Stimulated activated CD4-positive, alpha-beta T cell treated with anti-CD3 and anti-CD28 coated beads, Interleukin-1b, Interleukin-23, amount 100 ng/mL, for 48 hours (primary cell): ENCODE data around the gene OPN4.
"Not testable (repeated sequence)": the region's sequence is repeated elsewhere in the genome, so short reads cannot be mapped to it uniquely, and the experiment has no call there.

ENCODE experiments used
- DNase-seq: peaks from one replicate; pipeline ENCODE4 v3.0.0-alpha.2; 2020

The OPN4 gene

DNA sequence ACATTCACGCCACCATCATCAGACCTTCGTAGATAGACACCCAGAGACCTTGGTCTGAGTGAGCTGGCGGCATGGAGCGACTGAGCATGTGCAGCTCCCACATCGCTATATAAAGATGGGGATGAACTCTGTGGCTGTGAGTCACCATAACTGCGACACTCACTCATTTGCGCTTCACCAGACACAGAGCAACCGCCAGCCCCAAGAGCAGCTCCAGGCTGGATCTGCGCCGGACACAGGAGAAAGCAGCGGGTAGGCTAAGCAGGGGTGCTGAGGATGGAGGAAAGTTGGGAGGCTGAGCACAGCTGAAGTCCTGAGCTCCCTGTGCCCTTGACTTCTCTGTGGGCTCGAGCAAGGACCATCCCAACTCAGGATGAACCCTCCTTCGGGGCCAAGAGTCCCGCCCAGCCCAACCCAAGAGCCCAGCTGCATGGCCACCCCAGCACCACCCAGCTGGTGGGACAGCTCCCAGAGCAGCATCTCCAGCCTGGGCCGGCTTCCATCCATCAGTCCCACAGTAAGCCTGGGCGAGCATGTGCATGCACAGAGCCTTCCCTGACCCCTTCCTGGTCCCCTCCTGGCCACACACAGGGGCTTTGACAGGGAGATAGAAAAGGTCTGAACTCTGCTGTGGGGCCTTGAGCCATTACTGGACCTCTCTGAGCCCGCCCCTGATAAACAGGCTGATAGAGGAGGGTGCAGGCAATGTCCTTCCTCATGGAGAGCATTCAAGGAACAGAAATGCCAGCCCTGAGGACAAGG is at the start of gene OPN4:
OPN4 (plus strand) TSS at position 137 of the 762 bp plus-strand sequence; CDS start at position 374, 237 bp downstream.
- no peak for DNase-seq

GRCh38 chr10:86607674-86608073 is 46.7 kb upstream of the OPN4 start:
- no peak for DNase-seq

DNA sequence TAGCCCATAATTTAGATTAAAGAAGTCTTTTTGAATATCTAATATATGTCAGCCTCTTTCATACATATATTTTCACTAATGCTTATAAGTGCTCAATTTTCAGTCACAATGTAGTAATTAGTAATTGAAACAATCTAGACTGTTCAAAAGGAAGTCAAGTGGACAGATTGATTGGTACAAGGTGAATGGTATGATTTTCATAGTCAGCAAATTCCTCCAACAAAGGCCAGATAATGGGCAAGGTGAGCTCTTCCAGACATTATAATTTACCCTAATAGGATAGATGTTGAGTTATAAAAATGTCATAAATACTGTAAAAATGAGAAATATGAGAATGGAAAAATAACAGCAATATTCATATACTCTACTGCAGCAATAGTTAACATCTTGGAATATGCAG is 44.4 kb upstream of the OPN4 start:
- no peak for DNase-seq

DNA sequence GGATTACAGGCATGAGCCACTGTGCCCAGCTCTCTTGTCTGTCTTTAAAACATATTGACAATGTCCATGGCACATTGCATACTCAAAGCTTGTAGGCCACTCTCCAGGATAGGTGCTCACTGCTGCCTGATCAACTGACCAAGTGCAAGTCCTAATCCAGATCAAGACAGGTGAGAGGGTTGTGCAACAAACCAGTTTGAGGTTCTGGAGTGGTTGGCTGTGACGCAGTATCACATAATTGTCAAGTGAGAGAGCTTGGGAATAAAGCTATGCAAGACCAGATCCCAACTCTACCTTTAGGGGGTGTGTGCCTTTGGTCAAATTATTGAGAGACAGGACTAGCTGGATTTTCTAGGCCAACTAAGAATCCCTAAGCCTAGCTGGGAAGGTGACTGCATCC is 43.0 kb upstream of the OPN4 start:
- no peak for DNase-seq

DNA sequence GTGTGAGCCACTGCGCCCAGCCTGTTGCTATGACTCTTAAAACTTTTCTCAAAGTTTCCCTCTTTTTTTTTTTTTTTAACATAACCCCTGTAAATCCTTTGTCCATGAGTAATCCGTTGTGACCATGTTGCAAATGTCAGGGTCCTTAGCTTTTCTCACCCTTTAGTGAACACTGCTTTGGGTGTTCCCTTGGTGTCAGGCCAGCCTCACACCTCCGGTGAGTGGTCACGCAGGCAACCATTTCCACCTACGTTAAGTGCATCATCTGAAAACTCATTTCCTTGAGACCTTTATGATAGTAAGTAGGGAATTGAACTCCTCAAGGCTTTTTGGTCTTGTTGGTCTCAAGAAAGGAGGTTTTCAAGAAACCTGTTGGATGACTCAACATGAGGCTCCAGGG is 41.3 kb upstream of the OPN4 start:
- DNase-seq = no peak

GRCh38 chr10:86613905-86614304 is 40.4 kb upstream of the OPN4 start:
- no peak for DNase-seq

- no peak for DNase-seq
These were observed 39.5 kb upstream of the OPN4 start for GRCh38 chr10:86614853-86615252.

- DNase-seq = not testable (repeated sequence)
These were observed 37.1 kb upstream of the OPN4 start for GRCh38 chr10:86617278-86617677.

- DNase-seq = no peak
These were observed 26.0 kb upstream of the OPN4 start for GRCh38 chr10:86628311-86628710.

DNA sequence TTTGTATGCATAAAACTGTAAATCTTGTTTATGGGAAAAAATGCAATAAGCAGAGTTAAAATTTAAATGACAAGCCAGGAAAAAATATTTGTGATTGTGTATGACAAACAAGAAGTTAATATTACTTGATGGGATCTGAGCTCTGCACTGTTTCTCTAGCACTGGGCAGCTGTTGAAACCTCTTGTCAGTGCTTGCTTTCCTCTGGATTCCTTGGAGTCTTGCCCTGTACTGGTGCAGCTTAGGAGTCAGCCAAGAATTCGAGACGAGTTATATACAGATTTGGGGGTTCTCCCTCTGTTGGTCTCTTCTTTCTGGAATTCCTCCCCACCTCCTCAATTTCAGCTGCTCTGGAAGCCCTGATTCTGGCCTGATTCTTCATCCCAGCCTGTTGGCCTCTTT is 24.3 kb upstream of the OPN4 start:
- DNase-seq = no peak

GRCh38 chr10:86632009-86632800 is 22.1 kb upstream of the OPN4 start:
- no peak for DNase-seq

DNA sequence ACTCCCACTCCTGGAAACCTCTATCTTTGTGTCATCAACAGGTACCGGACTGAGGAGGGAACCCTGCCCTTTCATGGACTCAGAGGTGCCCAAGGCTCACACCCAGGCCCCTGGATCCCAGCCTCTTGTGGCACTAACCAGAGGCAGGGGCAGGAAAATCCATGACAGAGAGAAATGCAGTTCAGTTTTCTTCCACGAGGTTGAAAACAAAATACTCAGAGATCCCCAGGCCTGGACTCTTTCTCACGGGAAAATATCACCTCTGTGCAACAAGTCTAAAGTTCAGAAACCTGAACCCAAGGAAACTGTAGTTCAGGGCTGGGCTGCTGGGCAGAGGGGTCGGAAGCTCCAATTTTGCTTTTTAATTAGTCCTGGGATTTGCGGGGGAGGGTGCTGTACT is 21.4 kb upstream of the OPN4 start:
- no peak for DNase-seq

DNA sequence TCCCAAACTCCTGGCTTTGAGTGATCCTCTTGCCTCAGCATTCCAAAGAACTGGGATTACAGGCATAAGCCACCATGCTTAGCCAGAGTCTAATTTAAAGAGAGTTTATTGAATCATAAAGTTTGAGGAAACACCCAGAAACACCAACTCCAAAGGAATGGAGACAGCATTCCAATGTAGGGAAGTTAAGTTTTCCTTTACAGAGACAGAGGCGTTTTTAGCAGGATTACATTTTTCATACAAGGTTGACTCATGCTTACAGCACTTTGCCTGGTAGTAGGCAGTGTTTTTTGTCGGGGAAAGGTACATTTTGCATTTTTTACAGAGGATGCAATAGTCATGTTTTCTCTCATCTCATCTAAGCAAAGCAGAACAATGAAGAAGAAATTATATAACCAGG is 18.9 kb upstream of the OPN4 start:
- DNase-seq = no peak

- DNase-seq = no peak
These were observed 18.0 kb upstream of the OPN4 start for GRCh38 chr10:86636311-86636710.

DNA sequence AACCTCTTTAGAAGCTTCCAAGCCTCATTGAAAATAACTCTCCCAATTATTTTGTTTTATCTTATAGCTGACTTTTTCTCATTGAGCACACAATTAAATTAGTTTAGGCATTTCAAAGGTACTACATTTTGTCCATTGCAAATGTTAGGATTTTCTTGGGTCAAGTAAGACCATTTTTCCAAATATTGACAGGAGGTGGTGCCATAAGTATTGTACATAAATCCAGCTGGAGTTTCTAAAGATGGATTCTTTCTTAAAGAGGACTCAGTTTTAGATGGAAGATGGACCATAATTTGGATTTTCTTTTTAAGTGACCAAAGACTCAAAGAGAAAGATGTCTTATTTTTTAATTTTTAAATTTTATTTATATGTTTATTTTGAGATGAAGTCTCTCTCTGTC is 12.3 kb upstream of the OPN4 start:
- no peak for DNase-seq

DNA sequence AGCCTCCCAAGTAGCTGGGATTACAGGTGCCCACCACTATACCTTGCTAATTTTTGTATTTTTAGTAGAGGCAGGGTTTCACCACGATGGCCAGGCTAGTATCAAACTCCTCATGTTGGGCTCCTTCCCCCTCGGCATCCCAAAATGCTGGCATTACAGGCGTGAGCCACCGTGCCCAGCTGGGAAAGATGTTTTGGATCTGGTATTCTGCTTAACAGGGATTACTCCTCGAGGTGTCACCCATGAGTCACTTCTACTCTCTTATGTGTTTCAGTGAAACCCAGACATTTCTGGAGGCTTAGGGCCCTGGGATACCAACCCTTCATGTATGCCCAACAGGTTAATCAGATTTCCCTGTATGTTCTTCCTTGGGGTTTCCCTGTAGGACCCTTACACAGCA is 11.8 kb upstream of the OPN4 start:
- no peak for DNase-seq

DNA sequence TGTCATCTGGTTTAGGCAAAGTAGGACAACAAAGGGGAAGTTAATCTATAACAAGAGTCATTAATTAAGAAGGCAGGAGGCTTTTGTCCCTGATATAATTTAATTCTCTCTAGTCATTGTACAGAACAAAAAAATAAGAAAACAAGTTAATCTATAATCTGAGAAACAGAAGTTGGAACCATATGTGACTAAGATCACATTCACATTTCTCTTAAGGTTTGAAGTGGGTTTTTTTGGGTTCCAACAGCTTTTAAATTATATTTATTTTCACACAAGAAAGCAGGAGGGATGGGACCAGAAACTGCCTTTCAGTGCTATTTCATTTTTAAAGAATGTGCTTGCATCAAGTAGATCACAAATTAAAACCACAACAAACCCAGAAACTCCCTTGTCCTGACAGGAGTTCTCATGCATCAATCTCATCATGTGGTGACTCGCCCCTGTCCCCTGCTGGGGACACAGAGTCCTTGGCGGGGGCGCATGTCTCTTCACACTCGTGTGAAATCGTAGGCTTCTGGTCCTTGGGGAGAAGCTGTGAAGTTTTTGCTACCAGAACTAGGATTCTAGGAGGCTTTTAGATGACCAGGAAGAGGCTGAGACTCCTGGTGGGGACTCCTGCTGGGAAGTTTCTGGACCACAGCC is 10.1 kb upstream of the OPN4 start:
- DNase-seq = no peak

DNA sequence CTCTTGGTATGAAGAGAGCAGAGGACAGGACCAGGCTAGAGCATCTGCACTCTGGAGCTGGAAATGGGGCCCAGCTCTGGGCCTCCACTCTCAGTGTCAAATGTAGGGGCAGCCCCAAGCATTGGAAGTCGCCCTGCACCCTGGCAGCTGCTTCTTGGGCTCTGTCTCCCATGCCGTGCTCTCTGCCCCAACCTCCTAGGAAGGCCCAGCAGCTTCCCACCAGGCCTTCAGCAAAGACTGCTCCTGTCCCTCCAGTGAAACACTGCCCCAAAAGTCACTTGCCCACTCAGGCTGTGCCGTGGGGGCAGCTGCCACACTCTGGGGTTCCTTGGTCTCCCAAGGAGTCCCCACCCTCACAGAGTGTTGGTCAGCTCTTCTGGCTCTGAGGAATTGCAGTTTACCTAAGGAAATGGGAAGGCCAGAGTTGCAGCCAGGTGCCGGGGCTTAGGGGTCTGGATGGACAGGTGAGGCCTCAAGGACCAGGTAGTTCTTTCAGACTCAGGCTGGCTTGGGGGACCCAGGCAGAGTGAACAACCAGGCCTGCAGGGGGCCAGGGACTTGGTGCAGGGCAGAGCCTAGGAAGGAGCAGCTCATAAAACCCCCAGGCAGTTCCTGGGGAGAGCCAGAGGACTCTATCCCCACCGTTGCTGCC is 9.4 kb upstream of the OPN4 start:
- no peak for DNase-seq

DNA sequence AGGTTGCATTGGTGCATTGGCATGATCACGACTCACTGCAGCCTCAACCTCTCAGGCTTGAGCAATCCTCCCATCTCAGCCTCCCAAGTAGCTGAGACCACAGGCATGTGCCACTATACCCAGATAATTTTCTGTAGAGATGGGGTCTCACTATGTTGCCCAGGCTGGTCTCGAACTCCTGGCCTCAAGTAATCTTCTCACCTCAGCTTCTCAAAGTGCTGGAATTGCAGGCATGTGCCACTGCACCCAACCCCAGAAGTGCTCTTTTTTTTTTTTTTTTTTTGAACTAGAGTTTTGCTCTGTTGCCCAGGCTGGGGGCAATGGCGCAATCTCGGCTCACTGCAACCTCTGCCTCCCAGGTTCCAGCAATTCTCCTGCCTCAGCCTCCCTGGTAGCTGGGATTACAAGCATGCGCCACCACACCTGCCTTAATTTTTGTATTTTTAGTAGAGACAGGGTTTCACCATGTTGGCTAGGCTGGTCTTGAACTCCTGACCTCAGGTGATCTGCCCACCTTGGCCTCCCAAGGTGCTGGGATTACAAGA is 8.7 kb upstream of the OPN4 start:
- not testable (repeated sequence) for DNase-seq

- no peak for DNase-seq
These were observed 7.8 kb upstream of the OPN4 start for GRCh38 chr10:86646532-86646931.

DNA sequence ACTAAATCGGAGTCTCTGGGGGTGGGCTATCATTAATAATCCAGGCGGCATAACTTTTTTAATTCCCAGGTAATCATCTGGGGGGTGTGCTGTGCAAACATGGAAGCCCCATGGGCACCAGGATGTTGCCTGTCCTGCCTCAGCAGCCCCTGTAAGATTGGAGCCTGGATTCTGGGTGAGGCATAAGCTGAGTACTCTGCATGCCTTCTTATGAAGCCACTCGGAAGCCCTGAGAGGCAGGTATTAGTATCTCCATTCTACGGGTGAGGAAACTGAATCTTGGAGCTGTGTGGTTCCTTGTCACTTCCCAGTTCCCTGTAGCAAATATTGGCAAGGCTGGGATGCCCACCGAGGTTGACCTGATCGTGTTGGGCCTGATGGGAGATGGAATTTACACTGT is 7.4 kb upstream of the OPN4 start:
- DNase-seq = no peak

DNA sequence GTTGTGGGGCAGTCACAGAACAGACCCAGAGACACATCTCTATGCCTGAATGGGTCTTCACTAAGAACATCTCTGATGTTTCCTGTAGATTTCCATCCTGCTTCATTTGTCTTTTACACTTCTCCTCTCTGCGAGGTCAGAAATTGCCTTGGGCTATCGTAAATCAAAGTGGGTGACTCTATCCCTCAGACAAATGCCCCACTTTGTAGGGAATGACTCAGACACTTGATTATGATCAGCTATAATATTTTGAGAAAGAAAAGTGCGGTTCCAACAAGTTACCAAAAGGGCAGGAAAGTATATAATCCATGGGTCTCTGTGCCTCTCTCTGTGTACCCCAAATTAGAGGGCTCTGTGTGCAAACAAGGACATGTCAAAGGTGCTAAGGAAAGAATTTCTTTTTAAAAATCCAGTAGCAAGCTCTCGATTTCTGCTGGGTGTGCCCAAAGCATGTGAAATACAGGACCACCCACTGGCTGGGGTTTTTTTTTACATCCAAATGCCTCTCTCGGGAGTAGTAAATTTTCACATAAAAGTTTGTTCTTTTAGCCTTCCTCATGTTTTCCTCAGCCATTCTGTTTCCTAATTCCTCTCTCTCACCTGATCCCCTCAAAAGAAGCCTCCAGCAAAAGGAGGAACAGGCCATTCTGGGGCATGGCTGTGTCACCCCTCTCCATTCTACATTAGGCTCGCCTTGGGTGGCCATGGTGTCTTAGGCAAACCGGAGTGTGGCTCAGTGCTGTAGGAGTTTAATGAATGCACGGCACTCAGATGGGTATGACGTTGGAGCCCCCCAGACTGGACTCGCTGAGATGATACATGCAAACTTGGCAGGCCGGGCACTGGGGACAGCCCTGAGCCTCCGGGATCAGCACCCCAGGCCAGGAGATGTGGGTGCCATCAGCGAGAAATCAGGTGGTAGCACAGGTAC is 6.3 kb upstream of the OPN4 start:
- no peak for DNase-seq
